ENCODE results near the gene MYO10. TPM values are rescaled to one million over a fixed set of nuclear protein-coding genes. Genes with fewer than 3 reads are reported as not detected.
"Not testable (repeated sequence)": the region's sequence is repeated elsewhere in the genome, so short reads cannot be mapped to it uniquely, and the experiment has no call there.

The MYO10 gene
- total RNA-seq, 1 donor from 2014 or later = 80.2 TPM

- no peaks in the 10 kb centered on the region for H3K27me3 Mint-ChIP-seq (ENCODE audit: low read depth, unreplicated experiment)
- Histone ChIP-seq H3K4me3 (ENCODE audit: insufficient read depth, low read depth, low read length) (no peak overlapping the region), H3K36me3 (ENCODE audit: insufficient read depth, low read length) (peaks cover 2% of the 10 kb centered on the region), H4K20me1 (ENCODE audit: insufficient read depth, low read length) (peaks cover 29% of the 10 kb centered on the region), H3K4me1 (ENCODE audit: insufficient read depth, low read length) (no peaks in the 10 kb centered on the region), H2AFZ (ENCODE audit: low read depth, low read length) (no peak overlapping the region), H3K4me2 (ENCODE audit: low read length) (no peak overlapping the region), H3K9ac (ENCODE audit: low read length) (no peak overlapping the region), H3K9me3 (ENCODE audit: insufficient read depth, low read depth, low read length) (no peaks in the 10 kb centered on the region), H3K27me3 (ENCODE audit: insufficient read depth, low read length) (no peaks in the 10 kb centered on the region), H3K27ac (ENCODE audit: low read depth, low read length) (no peak overlapping the region), H3K79me2 (ENCODE audit: insufficient read depth, low read length) (peaks cover 30% of the 10 kb centered on the region)
- peak overlapping the region; percentile 52 for H3K4me3 Mint-ChIP-seq (ENCODE audit: unreplicated experiment)
- FAIRE-seq (no peak), DNase-seq (ENCODE audit: low read depth) (no peak)
- H3K9me3 Mint-ChIP-seq (ENCODE audit: unreplicated experiment) = no peaks in the 10 kb centered on the region
- H3K36me3 Mint-ChIP-seq (ENCODE audit: low read depth, unreplicated experiment) = peaks cover 3% of the 10 kb centered on the region
- H3K27ac Mint-ChIP-seq (ENCODE audit: unreplicated experiment) = no peak overlapping the region
- H3K4me1 Mint-ChIP-seq (ENCODE audit: low read depth, unreplicated experiment) = peaks cover 22% of the 10 kb centered on the region
- TF ChIP-seq EZH2 (IDR thresholded peaks at IDR 0.05; ENCODE audit: insufficient read depth, low read length) (no peak), CTCF (IDR thresholded peaks at IDR 0.05; ENCODE audit: insufficient read depth, low read depth, low read length) (no peak)
Observed at GRCh38 chr5:16722097-16722495, 214.0 kb downstream of the MYO10 start.

- Mint-ChIP-seq H3K4me1 (ENCODE audit: low read depth, unreplicated experiment) (peaks cover 22% of the 10 kb centered on the region), H3K4me3 (ENCODE audit: unreplicated experiment) (peak overlapping the region; percentile 23), H3K9me3 (ENCODE audit: unreplicated experiment) (no peaks in the 10 kb centered on the region), H3K27me3 (ENCODE audit: low read depth, unreplicated experiment) (no peaks in the 10 kb centered on the region), H3K27ac (ENCODE audit: unreplicated experiment) (peak overlapping the region; percentile 73), H3K36me3 (ENCODE audit: low read depth, unreplicated experiment) (peaks cover 4% of the 10 kb centered on the region)
- Histone ChIP-seq H3K4me2 (ENCODE audit: low read length) (no peak overlapping the region), H3K36me3 (ENCODE audit: insufficient read depth, low read length) (peaks cover 2% of the 10 kb centered on the region), H4K20me1 (ENCODE audit: insufficient read depth, low read length) (peaks cover 29% of the 10 kb centered on the region), H3K9me3 (ENCODE audit: insufficient read depth, low read depth, low read length) (no peaks in the 10 kb centered on the region), H3K4me1 (ENCODE audit: insufficient read depth, low read length) (no peaks in the 10 kb centered on the region), H2AFZ (ENCODE audit: low read depth, low read length) (no peak overlapping the region), H3K79me2 (ENCODE audit: insufficient read depth, low read length) (peaks cover 32% of the 10 kb centered on the region), H3K27ac (ENCODE audit: low read depth, low read length) (no peak overlapping the region), H3K27me3 (ENCODE audit: insufficient read depth, low read length) (no peaks in the 10 kb centered on the region), H3K4me3 (ENCODE audit: insufficient read depth, low read depth, low read length) (no peak overlapping the region), H3K9ac (ENCODE audit: low read length) (no peak overlapping the region)
- DNase-seq (ENCODE audit: low read depth) = no peak
- TF ChIP-seq CTCF (IDR thresholded peaks at IDR 0.05; ENCODE audit: insufficient read depth, low read depth, low read length) = no peak
- no peak for TF ChIP-seq EZH2 (IDR thresholded peaks at IDR 0.05; ENCODE audit: insufficient read depth, low read length)
- no peak for FAIRE-seq
Observed at GRCh38 chr5:16721151-16722096, 214.7 kb downstream of the MYO10 start.

GRCh38 chr5:16718036-16718435 is 218.1 kb downstream of the MYO10 start:
- not testable (repeated sequence) for DNase-seq (ENCODE audit: low read depth); H3K4me3 ChIP-seq (ENCODE audit: insufficient read depth, low read depth, low read length); H3K36me3 ChIP-seq (ENCODE audit: insufficient read depth, low read length); H3K9me3 Mint-ChIP-seq (ENCODE audit: unreplicated experiment); H3K9ac ChIP-seq (ENCODE audit: low read length); H3K27ac ChIP-seq (ENCODE audit: low read depth, low read length); H3K36me3 Mint-ChIP-seq (ENCODE audit: low read depth, unreplicated experiment); H3K27me3 Mint-ChIP-seq (ENCODE audit: low read depth, unreplicated experiment); FAIRE-seq; H3K9me3 ChIP-seq (ENCODE audit: insufficient read depth, low read depth, low read length); H3K27ac Mint-ChIP-seq (ENCODE audit: unreplicated experiment); H3K4me2 ChIP-seq (ENCODE audit: low read length); H3K27me3 ChIP-seq (ENCODE audit: insufficient read depth, low read length); H3K4me3 Mint-ChIP-seq (ENCODE audit: unreplicated experiment); H2AFZ ChIP-seq (ENCODE audit: low read depth, low read length)
- H4K20me1 ChIP-seq (ENCODE audit: insufficient read depth, low read length) = peaks cover 28% of the 10 kb centered on the region
- peaks cover 31% of the 10 kb centered on the region for H3K79me2 ChIP-seq (ENCODE audit: insufficient read depth, low read length)
- H3K4me1 ChIP-seq (ENCODE audit: insufficient read depth, low read length) = peaks cover 10% of the 10 kb centered on the region
- peaks cover 19% of the 10 kb centered on the region for H3K4me1 Mint-ChIP-seq (ENCODE audit: low read depth, unreplicated experiment)
